Loucy (cell line): ENCODE results near the gene HAUS8.

Experiments used
- CTCF ChIP-seq: fragments of 200-600 bp; sonication (generic); conservative IDR thresholded peaks from 2 replicates; pipeline ENCODE4 v1.5.1; 2014; ENCODE audit warnings: mild to moderate bottlenecking, antibody characterized with exemption, low read length
- EZH2phosphoT487 ChIP-seq: fragments of 200-600 bp; IDR thresholded peaks from 2 replicates; pipeline ENCODE4 v1.6.1; 2018; ENCODE audit warnings: antibody characterized with exemption, mild to moderate bottlenecking, moderate library complexity, borderline replicate concordance

DNA sequence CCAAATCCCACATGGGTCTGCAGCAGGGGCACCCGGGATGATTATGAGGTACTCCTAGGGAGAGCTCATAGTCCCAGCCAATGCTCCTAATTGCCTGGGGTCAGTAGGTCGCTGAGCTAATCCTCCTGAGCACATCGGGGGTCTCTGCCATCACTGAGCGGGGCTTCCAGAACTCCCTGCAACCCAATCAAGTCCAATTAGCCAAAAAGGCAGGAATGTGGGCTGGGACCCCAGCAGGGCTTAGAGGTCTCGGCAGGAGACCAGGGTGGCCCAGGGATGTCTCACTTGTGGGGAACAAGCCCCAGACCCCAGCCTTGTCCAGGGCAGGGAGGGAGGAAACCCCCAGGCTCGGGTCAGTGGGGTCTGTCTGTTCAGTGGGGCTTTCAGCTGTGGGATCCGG lies 31.5 kb downstream of the HAUS8 start:
- TF ChIP-seq CTCF (no peak), EZH2phosphoT487 (no peak)
